ENCODE data around the gene MS4A1.
"Not testable (repeated sequence)": the region's sequence is repeated elsewhere in the genome, so short reads cannot be mapped to it uniquely, and the experiment has no call there.

MS4A1 gene

DNA sequence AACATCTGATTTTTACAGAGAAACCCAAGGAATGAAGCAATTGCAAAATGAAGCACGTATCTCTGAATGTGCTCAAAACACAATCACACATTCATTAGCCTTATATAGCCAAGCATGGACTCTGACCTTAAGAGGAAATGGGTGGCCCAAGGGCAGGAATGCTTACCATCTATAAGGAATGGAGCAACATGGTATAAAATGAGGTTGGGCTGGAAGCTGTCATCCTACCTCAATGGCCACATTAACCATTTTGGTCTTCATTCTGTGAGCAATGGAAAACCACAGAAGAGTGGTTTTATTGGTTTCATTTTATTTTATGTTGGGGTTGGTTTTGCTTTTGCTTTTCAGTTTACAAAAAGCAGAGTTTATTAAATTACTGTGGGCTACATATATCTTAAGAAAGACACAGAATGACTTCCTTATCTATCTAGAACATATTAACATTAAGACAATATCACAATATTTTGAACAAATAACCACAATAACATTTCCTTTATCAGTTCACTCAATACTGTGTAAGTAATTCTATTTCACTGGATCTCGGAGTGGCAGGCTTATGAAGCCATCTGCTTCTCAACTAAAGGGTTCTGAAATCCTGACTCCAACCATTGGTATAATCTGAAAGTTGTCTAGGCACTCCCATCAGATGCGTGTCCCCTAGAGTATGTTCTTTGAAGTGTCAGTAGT, 48.7 kb downstream of the MS4A1 start:
- no peak for DNase-seq

GRCh38 chr11:60509609-60510008, 54.0 kb downstream of the MS4A1 start:
- not testable (repeated sequence) for DNase-seq

DNA sequence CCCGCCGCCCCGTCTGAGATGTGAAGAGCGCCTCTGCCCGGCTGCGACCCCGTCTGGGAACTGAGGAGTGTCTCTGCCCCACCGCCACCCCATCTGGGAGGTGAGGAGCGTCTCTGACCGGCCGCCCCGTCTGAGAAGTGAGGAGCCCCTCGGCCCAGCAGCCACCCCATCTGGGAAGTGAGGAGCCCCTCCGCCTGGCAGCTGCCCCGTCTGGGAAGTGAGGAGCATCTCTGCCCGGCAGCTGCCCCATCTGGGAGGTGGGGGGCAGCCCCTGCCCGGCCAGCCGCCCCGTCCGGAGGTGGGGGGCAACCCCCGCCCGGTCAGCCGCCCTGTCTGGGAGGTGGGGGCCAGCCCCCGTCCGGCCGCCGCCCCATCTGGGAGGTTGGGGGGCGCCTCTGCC, 54.6 kb downstream of the MS4A1 start:
- not testable (repeated sequence) for DNase-seq

- no peak for DNase-seq
Measured at GRCh38 chr11:60511393-60511792, 55.7 kb downstream of the MS4A1 start.

- no peak for DNase-seq
Measured at GRCh38 chr11:60512651-60513225, 57.1 kb downstream of the MS4A1 start.

DNA sequence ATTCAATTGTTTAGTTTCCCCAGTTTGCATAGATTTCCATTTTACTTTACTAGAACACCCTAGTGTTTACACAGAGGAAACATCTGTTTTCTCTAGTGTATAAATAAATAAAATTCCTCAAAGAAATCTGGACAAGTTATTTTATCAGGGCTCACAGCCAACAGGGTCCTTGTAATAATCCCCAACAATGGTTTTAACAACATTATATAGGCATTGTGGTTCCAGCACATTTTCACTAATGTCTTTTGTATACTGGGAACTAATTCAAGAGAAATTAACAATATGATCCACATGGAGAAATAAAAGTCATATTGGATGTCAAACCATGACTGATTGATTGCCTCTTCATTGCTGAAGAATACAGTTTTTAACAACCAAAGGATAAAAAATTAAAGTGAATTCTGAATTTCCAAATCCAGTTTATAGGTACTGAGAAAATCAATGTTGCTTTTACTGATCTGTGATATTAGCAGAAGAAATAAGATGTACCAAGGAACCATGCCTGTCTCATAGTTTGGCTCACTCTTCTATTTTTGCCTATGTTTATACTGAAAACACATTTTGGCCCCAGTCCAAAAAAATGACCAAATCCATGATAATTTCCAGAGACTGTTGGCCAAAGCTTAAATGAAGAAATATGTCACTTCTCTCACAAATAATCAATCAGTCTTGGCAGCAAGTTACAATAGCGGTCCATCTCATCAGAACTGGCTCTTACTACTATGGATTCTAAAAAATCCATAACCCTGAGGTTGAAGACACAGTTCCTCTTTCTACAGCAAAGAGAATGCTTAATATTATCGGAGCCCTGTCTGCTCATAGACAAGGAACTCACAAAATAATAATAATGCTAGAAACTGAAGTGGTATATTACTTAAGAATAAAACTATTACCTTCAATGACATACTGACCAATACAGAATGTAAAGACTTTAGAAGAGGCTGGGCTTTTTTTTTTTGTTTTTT, 58.1 kb downstream of the MS4A1 start:
- DNase-seq, result no peak

DNA sequence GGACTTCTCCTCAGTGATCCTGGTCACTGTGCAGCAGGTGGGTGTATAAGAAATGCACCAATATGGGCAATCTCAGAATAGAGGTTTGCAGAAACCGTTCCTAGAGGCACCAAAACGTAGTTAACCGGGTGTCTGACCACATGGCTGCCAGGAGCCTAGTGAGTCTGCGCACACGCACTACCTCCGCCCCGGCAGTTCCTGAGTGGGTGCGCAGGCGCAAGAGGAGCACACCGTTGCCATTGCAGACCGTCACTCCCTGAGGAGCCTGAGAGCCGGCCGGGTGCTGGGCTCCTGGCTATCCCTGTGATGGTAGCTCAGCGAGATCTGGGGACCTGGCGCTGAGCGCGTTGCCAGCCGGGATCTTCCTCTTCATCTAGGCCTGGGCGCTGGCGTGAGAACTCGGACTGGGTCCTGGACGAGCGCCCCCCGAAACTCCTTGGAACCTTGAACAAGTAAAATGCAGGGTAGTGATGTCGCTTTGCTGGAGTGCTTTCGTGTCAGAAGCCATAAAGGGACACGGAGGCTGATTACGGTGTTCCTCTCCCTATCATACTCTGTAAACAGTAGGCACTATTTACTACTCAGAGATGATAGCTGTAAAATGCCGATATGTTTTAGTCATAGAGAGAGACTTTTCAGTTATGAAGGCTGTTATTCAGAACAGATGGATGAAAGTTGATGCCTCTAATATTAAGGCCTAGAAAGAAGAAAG, 59.7 kb downstream of the MS4A1 start, which contains the start of gene MS4A13:
TSS of gene MS4A13 (plus strand) at position 249 of the 712 bp plus-strand sequence. CDS start 2,692 bp downstream, outside the sequence.
- no peak for DNase-seq

Measured in stimulated activated naive CD4-positive, alpha-beta T cell (primary cell).